Stimulated activated CD8-positive, alpha-beta memory T cell treated with anti-CD3 and anti-CD28 coated beads, Interleukin-12 subunit alpha, Interleukin-12 subunit beta, amount 100 ng/mL, for 24 hours (primary cell): Measurements from ENCODE around the gene TK2.
A peak's percentile ranks its signal among the peaks of the same experiment; 100 is the strongest.

Source experiments
- DNase-seq: peaks from one replicate; pipeline ENCODE4 v3.0.0-alpha.2; 2020; ENCODE audit errors: extremely low read depth

Gene TK2

DNA sequence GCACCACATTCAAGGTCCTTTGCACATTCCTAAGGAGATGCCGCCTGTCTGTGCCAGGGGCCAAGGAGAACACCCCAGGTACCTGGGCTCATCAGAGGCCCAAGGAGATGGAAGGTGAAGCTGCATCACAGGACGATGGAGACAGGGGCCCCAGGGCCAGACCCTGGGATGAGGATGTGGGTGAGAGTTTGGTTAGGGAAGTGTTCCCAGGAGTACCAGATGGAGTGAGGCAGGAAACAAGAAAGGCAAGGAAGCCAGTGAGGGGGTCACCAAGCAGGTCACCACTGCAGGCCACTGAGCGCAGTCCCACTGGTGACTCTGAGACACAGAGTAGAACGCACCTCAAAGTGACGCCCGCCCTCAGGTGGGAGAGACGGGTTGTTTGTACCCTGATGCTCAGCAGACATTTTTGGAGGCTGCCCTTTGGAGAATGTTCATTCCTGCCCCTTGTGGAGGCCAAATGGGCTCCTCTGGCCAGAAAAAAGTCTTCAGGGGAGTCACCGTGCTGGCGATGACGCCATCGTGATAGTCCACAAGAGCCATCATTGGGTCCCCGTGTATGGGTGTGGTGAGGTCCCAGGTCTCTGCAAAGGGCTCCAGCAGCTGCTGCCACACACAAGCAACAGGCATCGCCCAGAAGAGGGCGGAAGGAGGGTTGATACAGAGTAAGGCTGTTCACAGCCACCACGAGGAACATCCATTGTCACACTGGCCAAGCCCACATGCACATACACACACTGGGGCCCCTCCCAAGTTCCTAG is 65.3 kb downstream of the TK2 start:
- DNase-seq, result no peak

DNA sequence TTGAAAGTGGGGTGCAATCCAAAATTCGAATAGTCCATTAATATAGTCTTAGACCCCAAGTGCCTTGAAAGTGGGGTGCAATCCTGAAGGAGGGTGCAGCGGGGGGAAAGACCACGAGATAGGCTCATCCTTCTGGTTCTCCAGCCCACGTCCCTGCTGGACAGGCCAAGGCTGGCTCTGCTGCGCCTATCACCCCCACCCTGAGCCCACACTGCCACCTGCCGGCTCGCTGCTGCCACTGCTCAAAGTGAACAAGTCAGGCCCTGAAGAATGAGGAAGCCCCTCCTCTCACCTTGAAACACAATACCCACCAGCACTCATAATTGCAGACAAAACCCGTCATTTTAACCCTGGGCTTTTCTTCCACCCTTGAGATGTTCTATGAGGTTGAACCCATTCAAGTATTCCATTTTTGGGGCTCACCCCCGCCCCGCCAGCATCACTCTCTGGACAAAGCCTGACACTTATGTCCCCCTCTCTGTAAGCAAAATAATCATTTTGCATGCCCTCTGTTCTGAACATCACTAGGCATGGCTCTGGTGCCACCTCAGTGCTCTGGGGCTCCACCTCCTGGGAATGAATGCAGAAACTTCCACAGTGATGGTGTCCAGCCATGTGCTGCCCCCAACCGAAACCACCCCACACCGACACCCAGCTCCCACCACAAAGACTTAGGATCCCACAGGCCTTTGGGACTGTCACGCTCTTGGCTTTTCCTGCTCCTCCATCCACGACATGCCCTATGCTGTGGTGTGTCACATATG is 66.1 kb downstream of the TK2 start:
- DNase-seq, result peak; percentile 24

DNA sequence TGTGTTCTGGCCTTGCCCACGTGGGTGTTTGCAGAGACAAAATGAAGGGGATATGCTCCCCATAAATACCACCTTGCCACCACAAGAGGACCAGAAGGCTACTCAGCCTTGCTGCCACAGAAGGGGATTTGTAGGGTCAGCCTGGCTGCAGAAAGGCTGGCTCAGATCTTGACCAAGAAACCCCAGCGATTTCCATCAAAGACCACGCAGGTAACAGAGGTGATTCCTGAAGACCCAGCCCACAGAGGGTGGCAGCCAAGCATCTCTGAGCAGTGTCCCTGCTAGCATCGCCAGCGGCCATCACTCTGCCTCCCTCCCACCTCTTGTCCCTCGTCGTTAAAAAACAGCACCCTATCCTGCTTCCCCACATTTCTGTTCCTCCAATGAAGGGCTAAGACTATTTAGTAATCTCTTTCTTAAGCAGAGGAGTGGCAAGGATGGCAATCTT is 68.0 kb downstream of the TK2 start:
- no peak for DNase-seq

DNA sequence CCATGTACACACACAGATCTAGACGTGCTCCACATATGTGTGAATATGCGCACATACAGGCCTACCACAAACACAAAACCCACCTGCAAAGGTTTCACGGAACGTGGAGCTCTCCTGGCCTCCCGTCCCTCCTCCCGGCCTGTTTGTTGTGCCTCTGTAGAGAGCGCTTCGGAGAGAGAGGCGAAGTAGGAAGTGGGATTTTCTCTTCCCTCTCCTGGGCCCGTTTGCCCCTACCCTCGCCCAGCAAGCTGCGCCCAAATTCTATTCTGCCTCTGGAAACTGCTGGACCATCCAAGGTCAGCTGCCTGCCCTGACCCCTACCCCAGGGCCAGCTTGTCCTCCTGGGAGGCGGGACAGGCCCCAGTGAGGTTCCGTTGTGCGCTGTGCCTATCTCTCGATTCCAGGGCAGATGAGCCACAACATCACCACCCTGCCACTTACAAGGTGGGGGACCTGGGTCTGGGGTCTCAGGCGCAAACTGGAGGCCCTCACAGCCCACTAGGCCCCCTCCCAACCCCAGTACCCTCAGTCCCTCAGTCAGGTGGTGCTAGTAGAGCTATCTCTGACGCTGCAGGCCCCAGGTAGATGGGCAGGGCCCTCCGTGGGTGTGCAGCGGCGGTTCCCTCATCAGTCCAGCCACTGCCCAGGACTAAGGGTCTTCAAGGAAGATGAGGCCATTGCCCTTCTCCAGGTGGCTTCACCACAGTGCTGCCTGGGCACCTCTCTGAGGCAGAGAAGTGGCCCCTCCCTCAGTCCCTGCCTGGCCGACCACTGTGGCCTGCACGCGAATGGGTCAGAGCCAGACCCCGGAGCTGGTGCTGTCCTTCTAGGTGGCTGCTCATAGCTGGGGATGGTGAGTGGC is 68.6 kb downstream of the TK2 start:
- no peak for DNase-seq

DNA sequence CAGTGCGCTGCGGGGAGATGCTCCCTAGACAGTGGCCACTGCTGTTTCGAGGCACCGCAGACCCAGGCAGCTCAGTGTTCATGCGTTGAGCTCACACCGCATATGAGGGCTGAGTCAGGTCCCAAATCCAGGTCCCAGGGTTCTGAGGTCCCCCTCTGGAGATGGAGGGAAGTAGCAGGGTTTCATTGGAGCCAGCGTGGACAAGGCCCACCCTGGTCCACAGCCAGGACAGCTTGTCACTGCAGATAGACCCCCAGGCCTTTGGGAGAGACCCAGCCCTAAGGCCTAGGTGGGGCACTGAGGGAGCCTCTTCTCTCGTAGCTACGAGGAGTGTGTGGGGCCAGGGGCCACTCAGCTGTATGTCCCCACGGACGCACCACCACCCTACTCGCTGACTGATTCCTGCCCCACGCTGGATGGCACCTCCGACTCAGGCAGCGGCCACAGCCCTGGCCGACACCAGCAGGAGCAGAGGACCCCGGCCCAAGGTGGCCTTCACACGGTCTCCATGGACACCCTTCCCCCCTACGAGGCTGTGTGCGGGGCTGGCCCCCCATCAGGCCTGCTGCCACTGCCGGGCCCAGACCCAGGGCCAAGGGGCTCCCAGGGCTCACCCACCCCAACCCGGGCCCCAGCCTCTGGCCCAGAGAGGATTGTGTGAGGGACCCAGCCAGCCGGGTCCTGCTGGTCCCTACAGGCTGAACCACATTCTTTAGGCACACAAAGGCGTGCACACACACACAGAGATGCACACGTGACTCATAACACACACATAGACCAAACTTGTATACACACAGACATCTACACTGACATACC is 69.4 kb downstream of the TK2 start:
- DNase-seq, result no peak

DNA sequence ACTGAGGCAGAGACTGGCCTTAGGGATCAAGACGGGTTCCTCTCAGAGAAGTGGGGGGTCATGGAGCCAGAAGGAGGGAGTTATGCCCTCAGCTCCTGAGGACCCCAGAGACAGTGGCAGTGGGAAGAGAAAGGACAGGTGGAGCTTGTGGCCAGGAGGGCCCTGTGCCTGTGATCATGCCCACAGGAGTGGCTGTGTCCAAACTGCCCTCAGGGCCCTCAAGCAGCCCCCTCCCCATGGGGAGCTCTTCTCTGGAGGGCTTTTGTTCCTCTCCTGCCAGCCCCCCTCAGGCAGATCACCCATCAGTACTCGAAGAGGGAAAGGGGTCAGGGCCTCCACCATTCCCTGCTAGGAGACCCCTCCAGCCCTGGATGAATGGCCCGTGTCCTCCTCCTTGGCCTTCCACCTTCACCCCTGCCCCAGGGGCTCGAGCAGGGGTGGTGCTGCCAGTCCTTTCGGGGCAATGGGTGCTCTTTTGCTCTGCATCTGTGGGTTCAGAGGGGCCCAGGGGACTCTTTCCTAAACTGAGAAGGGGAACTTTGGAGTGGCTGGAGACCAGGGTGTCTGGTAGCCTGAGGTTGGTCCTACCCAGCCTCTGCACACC is 70.2 kb downstream of the TK2 start:
- DNase-seq, result no peak

DNA sequence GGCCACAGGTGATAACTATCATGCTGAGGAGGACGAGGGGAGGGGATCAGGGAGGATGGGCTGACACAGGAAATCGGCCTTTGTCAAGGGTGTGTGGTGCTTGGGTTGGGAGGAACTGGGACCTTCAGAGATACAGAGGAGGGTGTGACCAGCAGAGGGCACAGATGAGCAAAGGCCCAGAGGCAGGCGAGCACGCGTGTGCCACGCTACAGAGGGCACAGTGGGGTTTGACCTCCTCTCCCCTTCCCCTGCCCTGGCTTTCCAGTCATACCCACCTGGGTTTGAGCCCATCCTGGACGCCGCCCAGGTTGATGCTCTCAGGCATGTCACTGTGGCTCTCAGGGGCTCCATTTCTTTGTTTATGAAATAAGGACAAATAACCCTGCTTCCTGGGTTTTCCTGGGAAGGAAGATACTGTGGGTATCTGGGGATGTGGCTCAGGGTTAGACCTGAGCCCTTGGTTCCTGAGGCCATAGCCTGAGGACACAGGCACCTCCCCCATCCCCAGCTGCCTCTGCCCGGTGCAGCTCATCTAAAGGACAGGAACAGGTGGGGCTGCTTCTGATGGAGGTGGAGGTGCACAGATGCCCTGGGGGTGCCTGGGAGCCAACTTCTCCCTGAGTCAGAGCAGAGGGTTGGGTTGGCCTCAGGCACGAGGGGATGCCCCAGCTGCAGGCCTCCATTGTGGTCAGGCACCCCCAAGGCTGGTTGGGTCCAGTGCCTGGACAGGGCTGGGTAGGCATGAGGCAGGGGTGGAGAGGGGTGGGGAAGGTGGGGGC is 71.0 kb downstream of the TK2 start:
- DNase-seq, result peak; percentile 51

DNA sequence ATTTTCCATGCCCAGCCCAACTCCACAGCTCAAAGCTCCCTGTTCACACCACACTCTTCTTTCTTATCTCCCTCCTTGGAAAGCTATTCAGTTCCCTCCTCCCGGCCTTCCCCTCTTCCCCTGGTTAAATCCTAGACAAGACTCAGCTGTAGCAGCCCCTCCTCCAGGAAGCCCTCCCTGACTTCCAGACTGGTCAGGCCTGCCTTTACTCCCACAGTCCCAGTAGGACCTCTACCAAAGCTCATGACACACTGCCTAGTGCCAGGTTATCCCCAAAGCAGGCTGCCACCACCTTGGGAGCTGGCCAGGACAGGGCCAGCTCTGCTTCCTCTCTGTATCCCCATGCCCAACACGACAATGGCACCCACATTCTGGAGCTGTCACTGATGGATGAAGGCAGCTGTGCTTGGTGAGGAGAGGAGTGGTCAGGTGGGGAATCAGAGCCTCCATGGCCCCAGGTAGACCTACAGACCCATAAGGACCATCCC is 72.8 kb downstream of the TK2 start:
- DNase-seq, result no peak

DNA sequence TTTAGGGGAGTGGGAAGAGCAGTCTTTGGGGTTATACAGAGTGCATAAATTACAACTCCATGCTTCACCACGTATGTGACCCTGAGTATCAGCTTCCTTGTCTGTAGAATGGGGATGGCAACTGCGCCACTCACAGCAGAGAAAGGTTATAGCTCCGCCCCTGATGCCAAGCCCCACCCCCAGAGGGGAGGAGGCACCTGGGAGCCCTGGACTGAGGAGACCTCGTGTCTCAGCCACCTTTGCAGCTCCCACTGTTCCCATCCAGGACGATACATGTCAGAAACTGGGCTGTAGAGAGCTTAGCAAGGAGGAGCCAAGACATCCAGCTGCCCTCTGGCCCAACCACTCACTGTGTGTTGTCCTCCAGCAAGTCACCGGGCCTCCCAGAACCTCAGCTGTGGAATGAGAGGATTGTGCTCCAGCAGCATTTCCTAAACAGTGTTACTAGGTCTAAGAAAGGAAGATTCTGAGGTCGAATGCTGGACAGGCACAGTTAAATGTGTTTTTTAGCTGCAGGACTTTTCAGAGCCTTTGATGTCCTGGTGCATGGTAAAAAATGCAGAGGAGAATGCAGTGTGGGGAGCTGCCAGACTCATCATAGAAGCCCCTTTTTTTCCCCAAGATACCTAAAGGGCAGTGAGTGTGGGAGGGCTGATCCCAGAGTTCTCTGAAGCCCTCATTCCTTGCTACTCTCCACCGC is 73.4 kb downstream of the TK2 start:
- DNase-seq, result no peak

DNA sequence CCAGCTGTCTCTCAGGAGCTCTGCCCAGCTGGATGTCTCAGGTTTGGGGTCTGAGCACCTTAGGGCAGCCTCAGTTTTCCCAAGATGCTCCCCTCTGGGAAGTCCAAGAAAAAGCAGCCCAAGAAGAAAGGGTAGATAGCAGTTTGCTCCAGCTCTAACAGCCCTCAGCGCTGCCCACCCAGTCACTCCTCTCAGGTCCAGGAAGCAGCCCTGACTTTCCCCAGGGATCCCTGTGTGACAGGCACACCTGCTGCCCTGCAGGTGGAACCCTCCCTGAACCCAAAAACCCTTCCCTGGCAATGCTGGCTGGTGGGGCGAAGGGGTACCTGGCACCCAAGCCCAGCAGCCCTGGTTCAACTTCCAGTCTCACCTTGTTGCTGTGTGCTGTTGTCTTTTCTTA is 74.7 kb downstream of the TK2 start:
- no peak for DNase-seq

DNA sequence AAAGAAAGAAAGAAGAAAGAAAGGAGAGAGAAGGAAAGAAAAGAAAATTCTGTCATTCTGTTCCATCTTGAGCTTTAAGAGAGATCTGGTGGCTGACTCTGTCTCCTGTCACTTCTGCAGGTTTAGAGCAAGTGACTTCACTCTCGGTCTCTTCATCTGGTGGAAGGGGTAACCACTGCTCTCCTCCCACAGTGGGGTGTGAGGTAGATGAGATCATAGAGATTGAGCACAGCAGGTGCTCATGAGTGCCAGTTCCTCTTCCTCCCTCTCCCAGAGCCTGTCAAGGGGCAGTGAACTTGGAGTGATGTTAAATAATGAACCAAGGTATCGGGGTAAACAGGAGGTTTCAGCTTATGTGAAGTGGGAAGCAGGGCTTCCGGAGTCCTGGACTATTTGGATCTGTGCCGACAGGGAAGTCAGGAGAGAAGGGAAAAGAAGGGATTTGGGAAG is 75.1 kb downstream of the TK2 start:
- DNase-seq, result no peak

DNA sequence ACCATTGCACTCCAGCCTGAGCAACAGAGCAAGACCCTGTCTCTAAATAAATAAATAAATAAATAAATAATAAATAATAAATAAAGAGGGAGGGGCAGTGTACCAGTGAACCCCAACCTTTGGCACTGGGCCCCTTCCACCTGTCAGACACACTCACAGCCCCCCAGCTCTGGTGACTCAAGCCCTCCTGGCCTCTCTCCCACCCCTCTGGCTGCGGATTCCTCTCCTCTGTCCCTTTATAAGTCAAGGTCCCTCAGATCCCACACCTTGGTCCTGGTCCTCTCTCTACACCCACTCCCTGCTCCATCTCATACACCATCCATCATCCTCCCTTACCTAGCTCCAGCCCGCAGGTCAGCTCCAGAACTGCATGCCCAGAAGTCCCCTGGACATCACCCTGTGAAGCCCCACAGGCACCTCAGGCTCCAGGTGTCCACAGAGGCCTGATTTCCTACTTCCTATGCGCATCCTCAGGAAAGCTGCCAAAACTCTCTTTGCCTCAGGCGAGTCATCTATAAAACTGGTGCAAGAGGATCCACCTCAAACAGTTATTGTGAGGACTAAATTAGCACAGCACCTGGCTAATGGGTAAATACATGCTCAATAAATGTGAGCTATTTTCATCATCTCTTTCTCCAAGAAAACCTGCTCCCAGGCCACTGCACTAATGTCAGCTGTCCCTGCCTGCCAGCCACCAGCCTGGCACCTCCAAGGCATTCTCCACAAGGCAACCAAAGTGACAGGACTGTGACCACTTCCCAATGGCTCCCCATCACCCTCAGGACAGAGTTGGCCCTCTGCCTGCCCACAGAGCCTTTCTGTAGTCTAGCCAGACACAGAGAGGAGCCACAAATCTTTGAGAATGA is 76.0 kb downstream of the TK2 start:
- DNase-seq, result no peak

DNA sequence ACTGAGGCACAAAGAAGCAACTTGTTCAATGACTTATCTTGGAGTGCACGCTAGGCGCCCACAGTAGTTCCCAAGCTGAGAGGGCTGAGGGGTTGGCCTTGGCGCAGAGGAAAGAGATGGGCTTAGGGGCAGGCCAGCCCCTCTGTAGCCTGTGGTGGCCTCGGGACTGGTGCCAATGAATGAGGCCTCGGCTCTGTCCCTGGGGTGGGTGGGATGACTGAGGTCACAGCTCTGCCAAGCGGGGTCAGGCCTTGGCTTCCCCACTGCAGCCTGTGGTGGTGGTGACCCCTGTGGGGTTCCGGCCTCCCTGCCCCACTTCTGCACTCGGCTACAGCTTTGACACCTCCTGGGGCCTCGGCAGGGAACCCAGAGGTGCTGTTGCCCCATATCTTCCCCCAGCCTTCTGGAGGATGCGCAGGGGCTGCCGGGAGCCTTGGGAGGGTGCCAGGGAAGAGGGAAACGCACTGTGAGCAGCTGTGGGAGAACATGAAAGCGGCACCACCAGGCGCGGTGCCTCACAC is 76.8 kb downstream of the TK2 start:
- no peak for DNase-seq

DNA sequence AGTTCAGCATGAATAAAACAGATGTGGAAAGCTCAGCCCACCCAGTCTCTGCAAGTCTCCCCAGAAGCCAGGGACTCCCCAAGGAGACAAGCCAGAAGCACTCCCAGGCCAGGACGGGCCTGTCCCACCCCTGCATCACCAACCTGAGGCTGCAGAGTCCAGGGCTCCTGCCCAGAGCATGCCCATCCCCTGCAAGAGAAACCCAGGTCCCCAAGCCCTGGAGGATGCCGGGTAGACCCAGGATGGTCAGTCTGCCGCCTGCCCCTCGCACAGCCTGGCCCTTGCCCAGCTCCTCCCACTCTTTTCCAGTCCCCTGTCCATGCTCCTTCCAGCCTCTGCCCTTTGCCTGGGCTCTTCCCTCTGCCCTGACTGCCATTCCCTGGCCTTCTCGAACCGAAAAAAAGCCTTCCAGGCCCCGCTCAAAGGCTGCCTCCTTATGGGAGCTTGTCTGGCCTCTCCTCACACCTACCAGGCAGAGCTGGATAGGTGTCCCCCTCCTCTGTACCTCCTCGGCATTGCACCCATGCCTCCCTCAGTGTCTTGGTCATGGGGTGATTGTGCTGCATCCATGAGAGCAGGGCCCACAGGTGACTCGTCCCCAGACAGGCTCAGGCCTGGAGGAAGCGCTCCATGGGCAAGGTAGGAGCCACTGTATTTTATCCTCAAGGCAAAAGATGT is 78.1 kb downstream of the TK2 start:
- no peak for DNase-seq

DNA sequence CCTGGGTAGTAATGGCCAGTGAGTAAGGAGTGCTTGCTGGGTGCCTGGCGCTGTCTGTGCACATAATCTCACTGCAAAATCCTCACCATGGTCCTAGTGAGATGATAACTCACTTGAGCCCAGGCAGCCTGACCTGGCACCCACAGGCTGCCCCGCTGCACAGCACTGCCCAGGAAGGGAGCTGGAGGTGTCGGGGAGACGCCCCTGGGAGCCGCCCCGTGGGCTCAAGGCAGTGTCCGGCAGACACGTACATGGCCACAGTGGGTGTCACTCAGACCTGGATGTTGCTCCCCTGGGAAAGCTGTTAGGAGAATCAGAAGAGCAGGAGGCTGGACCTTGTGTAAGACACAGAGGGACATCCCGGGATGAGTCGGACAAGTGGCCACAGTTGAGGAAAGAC is 78.7 kb downstream of the TK2 start:
- DNase-seq, result no peak

DNA sequence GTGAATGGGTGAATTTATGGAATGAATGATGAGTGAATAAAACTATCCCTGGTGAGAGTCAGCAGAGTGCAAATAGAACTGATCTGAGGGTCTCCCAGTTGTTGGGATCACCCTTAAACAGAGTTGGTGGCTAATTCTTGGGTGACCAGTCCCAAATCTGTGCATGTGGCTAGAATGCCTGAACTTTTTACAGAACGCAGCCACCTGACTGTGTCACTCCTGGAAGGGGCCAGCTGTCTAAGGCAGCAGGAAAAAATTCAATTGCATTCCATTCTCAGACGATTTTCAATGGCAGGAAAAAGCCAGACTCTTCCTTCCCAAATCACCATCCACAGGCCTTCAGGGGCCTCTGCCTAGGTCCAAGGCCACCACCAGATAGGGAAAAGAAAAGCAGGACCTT is 79.4 kb downstream of the TK2 start:
- no peak for DNase-seq

DNA sequence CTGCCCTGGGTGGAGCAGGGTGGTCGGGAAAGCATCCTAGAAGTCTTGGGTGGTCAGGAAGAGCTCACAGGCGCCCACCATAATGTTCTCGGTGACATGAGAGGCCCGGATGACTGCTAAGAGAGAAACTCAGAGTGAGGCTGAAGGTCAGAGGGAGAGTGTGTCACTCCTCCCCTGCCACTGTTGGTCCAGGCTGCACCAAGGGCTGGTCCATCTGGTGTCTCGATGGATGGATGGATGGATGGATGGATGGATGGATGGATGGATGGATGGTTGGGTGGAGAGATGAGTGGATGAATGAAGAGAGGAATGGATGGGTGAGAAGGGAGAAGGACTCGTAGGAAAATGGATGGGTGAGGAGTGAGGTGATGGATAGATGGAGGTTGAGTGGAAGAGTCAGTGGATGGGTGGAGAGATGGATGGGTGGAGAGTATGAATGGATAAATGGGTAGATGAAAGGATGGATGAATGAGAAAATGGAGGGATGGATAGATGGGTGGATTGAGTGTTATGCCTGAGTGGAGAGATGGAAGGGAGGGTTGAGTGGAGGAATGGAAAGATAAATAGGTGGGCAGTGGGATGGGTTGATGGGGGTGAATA is 79.9 kb downstream of the TK2 start:
- no peak for DNase-seq
